Measurements from ENCODE around the gene ACTN2.

The ACTN2 gene

GRCh38 chr1:236754525-236755210 lies 68.4 kb downstream of the ACTN2 start:
- no peaks in the 10 kb centered on the region for H3K4me1 ChIP-seq (ENCODE audit: control insufficient read depth, insufficient read depth, low read length)
- H3K4me3 ChIP-seq (ENCODE audit: low read depth, low read length), result no peak overlapping the region
- H3K9ac ChIP-seq (ENCODE audit: low read depth, low read length), result no peak overlapping the region
- H3K9me3 ChIP-seq (ENCODE audit: control insufficient read depth, insufficient read depth, low read length), result no peaks in the 10 kb centered on the region
- peaks cover 13% of the 10 kb centered on the region for H3K36me3 ChIP-seq (ENCODE audit: control insufficient read depth, insufficient read depth, low read length)
- H3K27ac ChIP-seq (ENCODE audit: low read depth, low read length), result no peak overlapping the region
- H3K27me3 ChIP-seq (ENCODE audit: control insufficient read depth, insufficient read depth, low read length), result no peaks in the 10 kb centered on the region

DNA sequence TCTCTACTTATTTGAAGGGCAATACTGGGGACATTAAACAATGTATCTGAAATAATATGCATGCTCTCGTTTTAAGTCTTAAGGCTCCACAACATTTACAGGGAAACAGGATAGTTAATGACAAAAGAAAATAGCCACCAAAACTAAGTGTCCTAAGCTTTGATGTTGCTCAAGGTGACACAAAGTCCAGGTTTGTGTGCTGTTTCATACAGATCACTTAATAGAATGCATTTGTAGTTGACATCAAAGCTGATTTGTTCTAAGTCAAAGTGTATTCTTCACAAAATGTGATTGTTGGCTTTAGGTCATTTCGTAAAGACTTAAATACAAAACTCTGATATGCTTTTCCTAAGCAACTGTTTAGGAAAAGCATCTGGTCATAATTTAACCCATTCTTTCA lies 71.3 kb downstream of the ACTN2 start:
- H3K9me3 ChIP-seq (ENCODE audit: control insufficient read depth, insufficient read depth, low read length), result no peaks in the 10 kb centered on the region
- no peaks in the 10 kb centered on the region for H3K4me1 ChIP-seq (ENCODE audit: control insufficient read depth, insufficient read depth, low read length)
- peaks cover 13% of the 10 kb centered on the region for H3K36me3 ChIP-seq (ENCODE audit: control insufficient read depth, insufficient read depth, low read length)
- H3K9ac ChIP-seq (ENCODE audit: low read depth, low read length), result no peak overlapping the region
- H3K4me3 ChIP-seq (ENCODE audit: low read depth, low read length), result no peak overlapping the region
- no peaks in the 10 kb centered on the region for H3K27me3 ChIP-seq (ENCODE audit: control insufficient read depth, insufficient read depth, low read length)
- H3K27ac ChIP-seq (ENCODE audit: low read depth, low read length), result no peak overlapping the region

GRCh38 chr1:236759252-236759859 lies 73.1 kb downstream of the ACTN2 start:
- Histone ChIP-seq H3K27ac (ENCODE audit: low read depth, low read length) (no peak overlapping the region), H3K36me3 (ENCODE audit: control insufficient read depth, insufficient read depth, low read length) (peaks cover 13% of the 10 kb centered on the region; the same call in 1 of the 2 replicates), H3K4me3 (ENCODE audit: low read depth, low read length) (no peak overlapping the region), H3K27me3 (ENCODE audit: control insufficient read depth, insufficient read depth, low read length) (no peaks in the 10 kb centered on the region), H3K9me3 (ENCODE audit: control insufficient read depth, insufficient read depth, low read length) (no peaks in the 10 kb centered on the region), H3K9ac (ENCODE audit: low read depth, low read length) (no peak overlapping the region), H3K4me1 (ENCODE audit: control insufficient read depth, insufficient read depth, low read length) (no peaks in the 10 kb centered on the region)

GRCh38 chr1:236760480-236760879 lies 74.2 kb downstream of the ACTN2 start:
- no peak overlapping the region for H3K9ac ChIP-seq (ENCODE audit: low read depth, low read length)
- no peak overlapping the region for H3K4me3 ChIP-seq (ENCODE audit: low read depth, low read length)
- H3K36me3 ChIP-seq (ENCODE audit: control insufficient read depth, insufficient read depth, low read length), result peaks cover 8% of the 10 kb centered on the region; the same call in 1 of the 2 replicates

DNA sequence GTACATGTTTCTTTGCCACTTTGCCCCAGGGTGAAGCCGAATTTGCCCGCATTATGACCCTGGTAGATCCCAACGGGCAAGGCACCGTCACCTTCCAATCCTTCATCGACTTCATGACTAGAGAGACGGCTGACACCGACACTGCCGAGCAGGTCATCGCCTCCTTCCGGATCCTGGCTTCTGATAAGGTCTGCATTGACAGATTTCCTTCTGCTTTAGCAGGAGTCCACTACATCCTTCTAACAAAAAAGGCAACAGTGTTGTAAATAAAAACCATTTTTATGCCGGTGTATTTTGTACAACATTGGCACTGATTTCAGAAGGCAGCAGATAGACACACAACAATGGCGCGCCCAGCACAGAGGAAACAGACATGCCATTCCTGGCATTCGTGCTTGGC lies 74.7 kb downstream of the ACTN2 start:
- Histone ChIP-seq H3K4me1 (ENCODE audit: control insufficient read depth, insufficient read depth, low read length) (no peaks in the 10 kb centered on the region), H3K9me3 (ENCODE audit: control insufficient read depth, insufficient read depth, low read length) (no peaks in the 10 kb centered on the region), H3K9ac (ENCODE audit: low read depth, low read length) (no peak overlapping the region), H3K4me3 (ENCODE audit: low read depth, low read length) (no peak overlapping the region), H3K27me3 (ENCODE audit: control insufficient read depth, insufficient read depth, low read length) (no peaks in the 10 kb centered on the region), H3K36me3 (ENCODE audit: control insufficient read depth, insufficient read depth, low read length) (peaks cover 8% of the 10 kb centered on the region; the same call in 1 of the 2 replicates), H3K27ac (ENCODE audit: low read depth, low read length) (no peak overlapping the region)

More at GRCh38 chr1:236760480-236760879, 74.2 kb downstream of the ACTN2 start:
- H3K27ac ChIP-seq (ENCODE audit: low read depth, low read length), result no peak overlapping the region
- no peaks in the 10 kb centered on the region for H3K9me3 ChIP-seq (ENCODE audit: control insufficient read depth, insufficient read depth, low read length)
- no peaks in the 10 kb centered on the region for H3K27me3 ChIP-seq (ENCODE audit: control insufficient read depth, insufficient read depth, low read length)
- H3K4me1 ChIP-seq (ENCODE audit: control insufficient read depth, insufficient read depth, low read length), result no peaks in the 10 kb centered on the region

GRCh38 chr1:236761397-236762132 lies 75.3 kb downstream of the ACTN2 start:
- no peaks in the 10 kb centered on the region for H3K4me1 ChIP-seq (ENCODE audit: control insufficient read depth, insufficient read depth, low read length)

DNA sequence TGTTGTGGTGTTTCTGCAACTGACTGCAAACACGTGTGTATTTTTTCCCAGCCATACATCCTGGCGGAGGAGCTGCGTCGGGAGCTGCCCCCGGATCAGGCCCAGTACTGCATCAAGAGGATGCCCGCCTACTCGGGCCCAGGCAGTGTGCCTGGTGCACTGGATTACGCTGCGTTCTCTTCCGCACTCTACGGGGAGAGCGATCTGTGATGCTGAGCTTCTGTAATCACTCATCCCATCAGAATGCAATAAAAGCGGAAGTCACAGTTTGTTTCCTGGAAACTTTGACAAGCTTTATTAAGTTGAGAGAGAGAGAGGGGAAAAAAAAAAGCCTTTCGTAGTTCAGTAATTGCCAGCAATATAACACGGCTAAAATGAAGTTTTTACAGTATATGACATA lies 76.1 kb downstream of the ACTN2 start:
- no peaks in the 10 kb centered on the region for H3K4me1 ChIP-seq (ENCODE audit: control insufficient read depth, insufficient read depth, low read length)
- no peak overlapping the region for H3K4me3 ChIP-seq (ENCODE audit: low read depth, low read length)
- H3K36me3 ChIP-seq (ENCODE audit: control insufficient read depth, insufficient read depth, low read length), result peaks cover 5% of the 10 kb centered on the region; the same call in 1 of the 2 replicates
- H3K27me3 ChIP-seq (ENCODE audit: control insufficient read depth, insufficient read depth, low read length), result no peaks in the 10 kb centered on the region
- H3K9ac ChIP-seq (ENCODE audit: low read depth, low read length), result no peak overlapping the region
- H3K9me3 ChIP-seq (ENCODE audit: control insufficient read depth, insufficient read depth, low read length), result no peaks in the 10 kb centered on the region
- no peak overlapping the region for H3K27ac ChIP-seq (ENCODE audit: low read depth, low read length)

More at GRCh38 chr1:236761397-236762132, 75.3 kb downstream of the ACTN2 start:
- H3K9ac ChIP-seq (ENCODE audit: low read depth, low read length), result no peak overlapping the region
- H3K36me3 ChIP-seq (ENCODE audit: control insufficient read depth, insufficient read depth, low read length), result peaks cover 8% of the 10 kb centered on the region; the same call in 1 of the 2 replicates
- no peaks in the 10 kb centered on the region for H3K27me3 ChIP-seq (ENCODE audit: control insufficient read depth, insufficient read depth, low read length)
- no peaks in the 10 kb centered on the region for H3K9me3 ChIP-seq (ENCODE audit: control insufficient read depth, insufficient read depth, low read length)
- no peak overlapping the region for H3K4me3 ChIP-seq (ENCODE audit: low read depth, low read length)
- H3K27ac ChIP-seq (ENCODE audit: low read depth, low read length), result no peak overlapping the region

GRCh38 chr1:236765831-236766230 lies 79.5 kb downstream of the ACTN2 start:
- H3K27me3 ChIP-seq (ENCODE audit: control insufficient read depth, insufficient read depth, low read length), result no peaks in the 10 kb centered on the region
- no peak overlapping the region for H3K9ac ChIP-seq (ENCODE audit: low read depth, low read length)
- H3K4me1 ChIP-seq (ENCODE audit: control insufficient read depth, insufficient read depth, low read length), result no peaks in the 10 kb centered on the region
- H3K4me3 ChIP-seq (ENCODE audit: low read depth, low read length), result no peak overlapping the region
- H3K27ac ChIP-seq (ENCODE audit: low read depth, low read length), result no peak overlapping the region
- no peaks in the 10 kb centered on the region for H3K36me3 ChIP-seq (ENCODE audit: control insufficient read depth, insufficient read depth, low read length)
- no peaks in the 10 kb centered on the region for H3K9me3 ChIP-seq (ENCODE audit: control insufficient read depth, insufficient read depth, low read length)

GRCh38 chr1:236766506-236766905 lies 80.2 kb downstream of the ACTN2 start:
- no peak overlapping the region for H3K9ac ChIP-seq (ENCODE audit: low read depth, low read length)
- no peaks in the 10 kb centered on the region for H3K9me3 ChIP-seq (ENCODE audit: control insufficient read depth, insufficient read depth, low read length)
- H3K36me3 ChIP-seq (ENCODE audit: control insufficient read depth, insufficient read depth, low read length), result no peaks in the 10 kb centered on the region
- no peak overlapping the region for H3K4me3 ChIP-seq (ENCODE audit: low read depth, low read length)
- H3K27me3 ChIP-seq (ENCODE audit: control insufficient read depth, insufficient read depth, low read length), result no peaks in the 10 kb centered on the region
- no peaks in the 10 kb centered on the region for H3K4me1 ChIP-seq (ENCODE audit: control insufficient read depth, insufficient read depth, low read length)
- H3K27ac ChIP-seq (ENCODE audit: low read depth, low read length), result no peak overlapping the region

GRCh38 chr1:236767276-236767675 lies 81.0 kb downstream of the ACTN2 start:
- H3K9ac ChIP-seq (ENCODE audit: low read depth, low read length), result no peak overlapping the region
- no peaks in the 10 kb centered on the region for H3K4me1 ChIP-seq (ENCODE audit: control insufficient read depth, insufficient read depth, low read length)
- no peaks in the 10 kb centered on the region for H3K36me3 ChIP-seq (ENCODE audit: control insufficient read depth, insufficient read depth, low read length)
- no peak overlapping the region for H3K4me3 ChIP-seq (ENCODE audit: low read depth, low read length)
- H3K9me3 ChIP-seq (ENCODE audit: control insufficient read depth, insufficient read depth, low read length), result no peaks in the 10 kb centered on the region
- H3K27ac ChIP-seq (ENCODE audit: low read depth, low read length), result no peak overlapping the region
- no peaks in the 10 kb centered on the region for H3K27me3 ChIP-seq (ENCODE audit: control insufficient read depth, insufficient read depth, low read length)

GRCh38 chr1:236768601-236769000 lies 82.3 kb downstream of the ACTN2 start:
- H3K27me3 ChIP-seq (ENCODE audit: control insufficient read depth, insufficient read depth, low read length), result no peaks in the 10 kb centered on the region
- H3K9me3 ChIP-seq (ENCODE audit: control insufficient read depth, insufficient read depth, low read length), result no peaks in the 10 kb centered on the region
- no peaks in the 10 kb centered on the region for H3K4me1 ChIP-seq (ENCODE audit: control insufficient read depth, insufficient read depth, low read length)
- no peaks in the 10 kb centered on the region for H3K36me3 ChIP-seq (ENCODE audit: control insufficient read depth, insufficient read depth, low read length)
- H3K9ac ChIP-seq (ENCODE audit: low read depth, low read length), result no peak overlapping the region
- H3K27ac ChIP-seq (ENCODE audit: low read depth, low read length), result no peak overlapping the region
- H3K4me3 ChIP-seq (ENCODE audit: low read depth, low read length), result no peak overlapping the region
